ENCODE measurements around the gene CHAF1B. TPM values are rescaled to one million over a fixed set of nuclear protein-coding genes. Genes with fewer than 3 reads are reported as not detected.

The CHAF1B gene
- total and polyA plus RNA-seq, 10 of the 15 experiments (the other 5 are each of a cell fraction or from before 2014, with no cell fraction given): 5.9 to 31.5 (median 17.3) TPM

DNA sequence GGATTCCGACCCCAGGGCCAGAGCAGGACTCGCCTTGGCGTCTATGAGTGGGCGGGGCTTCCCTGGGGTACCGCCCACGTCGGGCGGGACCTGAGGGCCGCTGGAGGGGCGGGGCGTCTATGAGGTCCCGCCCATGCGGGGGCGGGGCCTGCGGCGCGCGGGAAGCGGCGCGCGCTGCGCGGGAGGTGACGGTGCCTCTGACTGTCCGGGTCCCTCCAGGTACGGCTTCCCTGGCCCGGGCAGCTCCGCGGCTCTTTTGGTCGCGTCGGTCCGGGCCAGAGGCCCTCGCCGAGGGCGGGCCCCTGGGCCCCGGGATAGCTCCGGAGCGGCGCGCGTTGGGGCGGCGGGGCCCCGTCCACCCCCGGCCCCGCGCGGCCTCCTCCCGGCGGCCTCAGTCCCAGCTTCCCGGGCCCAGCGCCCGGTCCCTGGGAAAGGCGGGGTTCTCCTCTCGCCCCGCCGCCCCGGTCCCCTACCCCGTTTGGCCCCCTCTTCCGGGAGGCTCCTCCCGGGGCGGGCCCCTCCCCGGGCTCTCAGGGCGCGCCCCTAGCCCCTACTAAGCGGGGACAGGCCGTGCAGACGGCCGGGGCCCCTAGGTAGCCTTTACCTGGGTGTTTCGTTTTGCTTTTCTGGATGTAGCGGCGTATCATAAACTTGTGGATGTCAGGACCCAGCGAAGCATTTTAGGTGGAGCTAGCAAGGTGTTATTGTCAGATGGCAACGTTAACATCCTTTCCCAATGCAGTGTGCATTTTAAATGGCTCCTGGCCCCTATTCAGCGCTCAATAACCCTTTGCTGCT, at the start of gene CHAF1B (continued):
- TF ChIP-seq NFXL1 (IDR thresholded peaks at IDR 0.05; ENCODE audit: borderline replicate concordance) (no peak), BCL11A (IDR thresholded peaks at IDR 0.05; ENCODE audit: low read depth, low read length) (no peak), TAF1 (IDR thresholded peaks at IDR 0.05; ENCODE audit: borderline replicate concordance, low read depth, low read length) (peak; percentile 56; the same call in 1 of the 2 replicates), ZNF207 (IDR thresholded peaks at IDR 0.05; ENCODE audit: borderline replicate concordance) (0 out of 2 replicates have a peak, but pooled peaks have one; percentile 46), CREB1 (IDR thresholded peaks at IDR 0.05; ENCODE audit: low read depth) (peak; percentile 58), HCFC1 (IDR thresholded peaks at IDR 0.05; ENCODE audit: low read length) (0 out of 2 replicates have a peak, but pooled peaks have one; percentile 16), BHLHE40 (IDR thresholded peaks at IDR 0.05; ENCODE audit: borderline replicate concordance in 1 of 2, low read depth in 2 of 2, low read length in 1 of 2) (peak in 1 of 2 experiments; percentile 33; a peak in 1 of 4 replicates), POU2F2 (IDR thresholded peaks at IDR 0.05; ENCODE audit: borderline replicate concordance, low read depth, low read length) (0 out of 3 replicates have a peak, but pooled peaks have one; percentile 17), RELA (IDR thresholded peaks at IDR 0.05; ENCODE audit: borderline replicate concordance, partially characterized antibody) (peak; percentile 39), YY1 (IDR thresholded peaks at IDR 0.05; ENCODE audit: low read depth, low read length) (no peak), NR2C1 (IDR thresholded peaks at IDR 0.05) (no peak), PAX8 (IDR thresholded peaks at IDR 0.05) (no peak), FOS (IDR thresholded peaks at IDR 0.05; ENCODE audit: borderline replicate concordance, extremely low read depth, insufficient read length) (no peak), CHD4 (IDR thresholded peaks at IDR 0.05) (no peak)
- TF ChIP-seq, protein P1, sequence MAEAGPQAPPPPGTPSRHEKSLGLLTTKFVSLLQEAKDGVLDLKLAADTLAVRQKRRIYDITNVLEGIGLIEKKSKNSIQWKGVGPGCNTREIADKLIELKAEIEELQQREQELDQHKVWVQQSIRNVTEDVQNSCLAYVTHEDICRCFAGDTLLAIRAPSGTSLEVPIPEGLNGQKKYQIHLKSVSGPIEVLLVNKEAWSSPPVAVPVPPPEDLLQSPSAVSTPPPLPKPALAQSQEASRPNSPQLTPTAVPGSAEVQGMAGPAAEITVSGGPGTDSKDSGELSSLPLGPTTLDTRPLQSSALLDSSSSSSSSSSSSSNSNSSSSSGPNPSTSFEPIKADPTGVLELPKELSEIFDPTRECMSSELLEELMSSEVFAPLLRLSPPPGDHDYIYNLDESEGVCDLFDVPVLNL (IDR thresholded peaks at IDR 0.05; ENCODE audit: low read depth, low read length): peak; percentile 69
- TF ChIP-seq, protein P2, sequence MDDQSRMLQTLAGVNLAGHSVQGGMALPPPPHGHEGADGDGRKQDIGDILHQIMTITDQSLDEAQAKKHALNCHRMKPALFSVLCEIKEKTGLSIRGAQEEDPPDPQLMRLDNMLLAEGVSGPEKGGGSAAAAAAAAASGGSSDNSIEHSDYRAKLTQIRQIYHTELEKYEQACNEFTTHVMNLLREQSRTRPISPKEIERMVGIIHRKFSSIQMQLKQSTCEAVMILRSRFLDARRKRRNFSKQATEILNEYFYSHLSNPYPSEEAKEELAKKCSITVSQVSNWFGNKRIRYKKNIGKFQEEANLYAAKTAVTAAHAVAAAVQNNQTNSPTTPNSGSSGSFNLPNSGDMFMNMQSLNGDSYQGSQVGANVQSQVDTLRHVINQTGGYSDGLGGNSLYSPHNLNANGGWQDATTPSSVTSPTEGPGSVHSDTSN (IDR thresholded peaks at IDR 0.05; ENCODE audit: insufficient replicate concordance, low read depth, low read length): no peak
- TF ChIP-seq, protein P3, sequence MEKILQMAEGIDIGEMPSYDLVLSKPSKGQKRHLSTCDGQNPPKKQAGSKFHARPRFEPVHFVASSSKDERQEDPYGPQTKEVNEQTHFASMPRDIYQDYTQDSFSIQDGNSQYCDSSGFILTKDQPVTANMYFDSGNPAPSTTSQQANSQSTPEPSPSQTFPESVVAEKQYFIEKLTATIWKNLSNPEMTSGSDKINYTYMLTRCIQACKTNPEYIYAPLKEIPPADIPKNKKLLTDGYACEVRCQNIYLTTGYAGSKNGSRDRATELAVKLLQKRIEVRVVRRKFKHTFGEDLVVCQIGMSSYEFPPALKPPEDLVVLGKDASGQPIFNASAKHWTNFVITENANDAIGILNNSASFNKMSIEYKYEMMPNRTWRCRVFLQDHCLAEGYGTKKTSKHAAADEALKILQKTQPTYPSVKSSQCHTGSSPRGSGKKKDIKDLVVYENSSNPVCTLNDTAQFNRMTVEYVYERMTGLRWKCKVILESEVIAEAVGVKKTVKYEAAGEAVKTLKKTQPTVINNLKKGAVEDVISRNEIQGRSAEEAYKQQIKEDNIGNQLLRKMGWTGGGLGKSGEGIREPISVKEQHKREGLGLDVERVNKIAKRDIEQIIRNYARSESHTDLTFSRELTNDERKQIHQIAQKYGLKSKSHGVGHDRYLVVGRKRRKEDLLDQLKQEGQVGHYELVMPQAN (conservative IDR thresholded peaks at IDR 0.05): peak; percentile 77; the same call in 1 of the 2 replicates

Measured in GM12878 (cell line).